Measurements from ENCODE around the gene ELMO1. TPM values are rescaled to one million over a fixed set of nuclear protein-coding genes. Genes with fewer than 3 reads are reported as not detected.

The ELMO1 gene
- total and polyA plus RNA-seq, 2 of the 13 experiments (the other 11 are each of a cell fraction or from before 2014, with no cell fraction given), result 0.11 to 0.17 TPM

DNA sequence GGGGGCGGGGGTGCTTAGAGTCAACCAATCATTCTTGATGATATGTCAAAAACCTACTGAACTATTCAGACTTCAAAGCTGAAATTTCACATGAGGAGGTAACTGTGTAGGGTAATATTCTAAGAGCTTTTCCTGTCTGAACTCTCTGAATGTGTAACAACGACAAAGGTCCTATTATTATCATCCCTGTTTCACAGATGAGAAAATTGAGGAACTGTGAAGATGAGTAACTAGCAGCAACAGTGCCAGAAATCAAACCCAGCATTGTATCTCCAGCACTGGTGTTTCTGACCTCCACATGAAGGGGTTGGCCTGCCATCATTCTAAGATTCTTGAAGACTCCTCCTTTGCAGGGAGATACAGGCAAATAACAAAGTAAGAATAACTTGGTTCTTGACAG is 429.7 kb downstream of the ELMO1 start (continued):
- TF ChIP-seq, protein P1, sequence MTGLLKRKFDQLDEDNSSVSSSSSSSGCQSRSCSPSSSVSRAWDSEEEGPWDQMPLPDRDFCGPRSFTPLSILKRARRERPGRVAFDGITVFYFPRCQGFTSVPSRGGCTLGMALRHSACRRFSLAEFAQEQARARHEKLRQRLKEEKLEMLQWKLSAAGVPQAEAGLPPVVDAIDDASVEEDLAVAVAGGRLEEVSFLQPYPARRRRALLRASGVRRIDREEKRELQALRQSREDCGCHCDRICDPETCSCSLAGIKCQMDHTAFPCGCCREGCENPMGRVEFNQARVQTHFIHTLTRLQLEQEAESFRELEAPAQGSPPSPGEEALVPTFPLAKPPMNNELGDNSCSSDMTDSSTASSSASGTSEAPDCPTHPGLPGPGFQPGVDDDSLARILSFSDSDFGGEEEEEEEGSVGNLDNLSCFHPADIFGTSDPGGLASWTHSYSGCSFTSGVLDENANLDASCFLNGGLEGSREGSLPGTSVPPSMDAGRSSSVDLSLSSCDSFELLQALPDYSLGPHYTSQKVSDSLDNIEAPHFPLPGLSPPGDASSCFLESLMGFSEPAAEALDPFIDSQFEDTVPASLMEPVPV (CRISPR knock-in tag; IDR thresholded peaks at IDR 0.05), result no peak
- TF ChIP-seq, protein P2, sequence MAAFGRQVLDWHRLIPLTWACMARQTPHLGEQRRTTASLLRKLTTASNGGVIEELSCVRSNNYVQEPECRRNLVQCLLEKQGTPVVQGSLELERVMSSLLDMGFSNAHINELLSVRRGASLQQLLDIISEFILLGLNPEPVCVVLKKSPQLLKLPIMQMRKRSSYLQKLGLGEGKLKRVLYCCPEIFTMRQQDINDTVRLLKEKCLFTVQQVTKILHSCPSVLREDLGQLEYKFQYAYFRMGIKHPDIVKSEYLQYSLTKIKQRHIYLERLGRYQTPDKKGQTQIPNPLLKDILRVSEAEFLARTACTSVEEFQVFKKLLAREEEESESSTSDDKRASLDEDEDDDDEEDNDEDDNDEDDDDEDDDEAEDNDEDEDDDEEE (CRISPR knock-in tag; IDR thresholded peaks at IDR 0.05), result no peak
- TF ChIP-seq ZNF724P (CRISPR knock-in tag; IDR thresholded peaks at IDR 0.05; ENCODE audit: borderline replicate concordance), result no peak
- no peak for TF ChIP-seq FOXK1 (CRISPR knock-in tag; IDR thresholded peaks at IDR 0.05; ENCODE audit: borderline replicate concordance, low read depth)
- no peak for TF ChIP-seq ZNF367 (CRISPR knock-in tag; IDR thresholded peaks at IDR 0.05; ENCODE audit: borderline replicate concordance)
- TF ChIP-seq ZNF260 (CRISPR knock-in tag; IDR thresholded peaks at IDR 0.05; ENCODE audit: borderline replicate concordance, low read depth), result no peak
- no peak for TF ChIP-seq ZNF138 (CRISPR knock-in tag; IDR thresholded peaks at IDR 0.05; ENCODE audit: low read depth)

GRCh38 chr7:37016064-37016878 is 432.4 kb downstream of the ELMO1 start:
- FAIRE-seq (peak; percentile 76), ATAC-seq (peak; percentile 97), DNase-seq (ENCODE audit: low spot score) (peak; percentile 77)
- H3K9me3 ChIP-seq (ENCODE audit: low read length), result no peaks in the 10 kb centered on the region
- peak overlapping the region in 2 of 3 experiments; percentile 13 to 28; a peak in 2 of 6 replicates for H3K4me3 ChIP-seq (replicated peaks in 1 of 3; ENCODE audit: insufficient read depth in 1 of 3, low read depth in 2 of 3, low read length in 3 of 3)
- no peaks in the 10 kb centered on the region for H3K36me3 ChIP-seq (replicated peaks in 1 of 2; ENCODE audit: control insufficient read depth in 1 of 2, insufficient read depth in 2 of 2, low read length in 2 of 2)
- H3K4me2 ChIP-seq (ENCODE audit: low read depth, low read length), result peak overlapping the region; percentile 50
- CTCF ChIA-PET (ENCODE audit: low intra/inter-chr PET ratio, low total read pairs), result no interaction called here
- no peaks in the 10 kb centered on the region for H3K27me3 ChIP-seq (ENCODE audit: control insufficient read depth in 1 of 2, insufficient read depth in 2 of 2, low read length in 2 of 2)
- in situ Hi-C loops (cut with HindIII; ENCODE audit: extremely low pct_ligation_motif_present, low pct_unique_long_range_greater_than_20kb) (no loop called here), intact Hi-C loops (cut with micrococcal nuclease; ENCODE audit: unreplicated experiment) (loop anchor here (5.0 kb wide), 1 partner anchor 56 kb away; no protein-coding TSS in a partner anchor)
- no peak overlapping the region for H2AFZ ChIP-seq (ENCODE audit: low read length)
- POLR2A ChIA-PET, result interaction anchor here (0.8 to 2.7 kb wide), 5 partner anchors 19 to 139 kb away, joined by 3 to 16 read pairs (median 4); no protein-coding TSS in a partner anchor
- no peaks in the 10 kb centered on the region for H4K20me1 ChIP-seq (ENCODE audit: insufficient read depth, low read length)
- 53% methylated on average over 10 of the region's 10 CpGs for WGBS (ENCODE audit: low lambda C conversion rate)
- H3K79me2 ChIP-seq (ENCODE audit: insufficient read depth, low read length), result no peaks in the 10 kb centered on the region
- no TSS peak for BruUV-seq (replicated peaks)
- H3K27ac ChIP-seq (ENCODE audit: extremely low read length, insufficient read depth, low read length), result peak overlapping the region; percentile 60
- peaks cover 49% of the 10 kb centered on the region for H3K4me1 ChIP-seq (ENCODE audit: insufficient read depth, low read length)
- no peak overlapping the region for H3K9ac ChIP-seq (ENCODE audit: insufficient read depth, low read depth, low read length)
- TF ChIP-seq ZMYM4 (CRISPR knock-in tag; IDR thresholded peaks at IDR 0.05) (peak; percentile 33; the same call in 1 of the 2 replicates), ZFP36L2 (CRISPR knock-in tag; IDR thresholded peaks at IDR 0.05) (no peak), ARNT2 (CRISPR knock-in tag; IDR thresholded peaks at IDR 0.05; ENCODE audit: low read depth) (0 out of 2 replicates have a peak, but pooled peaks have one; percentile 28)
- TF ChIP-seq, protein P3, sequence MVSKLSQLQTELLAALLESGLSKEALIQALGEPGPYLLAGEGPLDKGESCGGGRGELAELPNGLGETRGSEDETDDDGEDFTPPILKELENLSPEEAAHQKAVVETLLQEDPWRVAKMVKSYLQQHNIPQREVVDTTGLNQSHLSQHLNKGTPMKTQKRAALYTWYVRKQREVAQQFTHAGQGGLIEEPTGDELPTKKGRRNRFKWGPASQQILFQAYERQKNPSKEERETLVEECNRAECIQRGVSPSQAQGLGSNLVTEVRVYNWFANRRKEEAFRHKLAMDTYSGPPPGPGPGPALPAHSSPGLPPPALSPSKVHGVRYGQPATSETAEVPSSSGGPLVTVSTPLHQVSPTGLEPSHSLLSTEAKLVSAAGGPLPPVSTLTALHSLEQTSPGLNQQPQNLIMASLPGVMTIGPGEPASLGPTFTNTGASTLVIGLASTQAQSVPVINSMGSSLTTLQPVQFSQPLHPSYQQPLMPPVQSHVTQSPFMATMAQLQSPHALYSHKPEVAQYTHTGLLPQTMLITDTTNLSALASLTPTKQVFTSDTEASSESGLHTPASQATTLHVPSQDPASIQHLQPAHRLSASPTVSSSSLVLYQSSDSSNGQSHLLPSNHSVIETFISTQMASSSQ (IDR thresholded peaks at IDR 0.05; ENCODE audit: low read depth), result peak; percentile 95
- TF ChIP-seq, protein P3 (CRISPR knock-in tag; IDR thresholded peaks at IDR 0.05; ENCODE audit: borderline replicate concordance), result peak; percentile 96

All from HepG2 (cell line).